GM19463 (cell line): ENCODE measurements around the gene CWF19L1.

Experiments used
- ATAC-seq: cut with Tn5 transposase; IDR thresholded peaks from one replicate; pipeline ENCODE4 v1.9.1; 2021; ENCODE audit warnings: mild to moderate bottlenecking, moderate library complexity; ENCODE audit not compliant: unreplicated experiment

Gene CWF19L1

GRCh38 chr10:100254191-100254590, 13.2 kb downstream of the CWF19L1 start:
- no peak for ATAC-seq

GRCh38 chr10:100253041-100253440, 14.4 kb downstream of the CWF19L1 start:
- no peak for ATAC-seq

DNA sequence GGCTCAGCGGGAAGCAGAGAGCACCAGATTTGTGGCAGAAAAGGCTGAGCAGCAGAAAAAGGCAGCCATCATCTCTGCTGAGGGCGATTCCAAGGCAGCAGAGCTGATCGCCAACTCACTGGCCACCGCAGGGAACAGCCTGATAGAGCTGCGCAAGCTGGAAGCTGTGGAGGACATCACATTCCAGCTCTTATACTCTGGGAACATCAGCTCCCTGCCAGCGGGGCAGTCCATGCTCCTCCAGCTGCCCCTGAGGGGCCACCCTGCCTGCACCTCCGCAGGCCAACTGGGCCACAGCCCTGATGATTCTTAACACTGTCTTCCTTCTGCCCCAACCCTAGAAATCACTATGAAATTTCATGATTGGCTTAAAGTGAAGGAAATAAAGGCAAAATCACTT, 18.6 kb downstream of the CWF19L1 start:
- ATAC-seq: no peak

- ATAC-seq: no peak
Observed at GRCh38 chr10:100245484-100246220, 21.8 kb downstream of the CWF19L1 start.

DNA sequence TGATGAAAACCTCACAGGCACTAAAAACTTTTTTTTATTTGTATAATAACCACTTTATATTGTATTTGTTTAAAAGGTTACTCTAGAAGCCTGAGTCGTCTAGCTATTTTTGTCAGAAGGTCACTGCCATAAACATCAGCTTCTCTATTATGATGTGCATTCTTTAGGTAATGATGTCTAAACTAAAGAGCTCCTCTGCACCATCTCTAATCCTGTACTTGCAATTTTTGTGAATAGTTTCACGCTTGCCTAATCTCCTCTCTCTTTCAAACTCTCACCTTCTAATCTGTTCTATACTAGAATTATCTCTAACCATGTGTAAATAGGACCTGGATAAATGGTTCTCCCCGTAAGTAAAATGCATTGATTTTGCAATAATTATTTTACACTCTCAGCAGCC, 27.6 kb downstream of the CWF19L1 start:
- no peak for ATAC-seq

GRCh38 chr10:100238429-100238828, 29.0 kb downstream of the CWF19L1 start:
- ATAC-seq: no peak

DNA sequence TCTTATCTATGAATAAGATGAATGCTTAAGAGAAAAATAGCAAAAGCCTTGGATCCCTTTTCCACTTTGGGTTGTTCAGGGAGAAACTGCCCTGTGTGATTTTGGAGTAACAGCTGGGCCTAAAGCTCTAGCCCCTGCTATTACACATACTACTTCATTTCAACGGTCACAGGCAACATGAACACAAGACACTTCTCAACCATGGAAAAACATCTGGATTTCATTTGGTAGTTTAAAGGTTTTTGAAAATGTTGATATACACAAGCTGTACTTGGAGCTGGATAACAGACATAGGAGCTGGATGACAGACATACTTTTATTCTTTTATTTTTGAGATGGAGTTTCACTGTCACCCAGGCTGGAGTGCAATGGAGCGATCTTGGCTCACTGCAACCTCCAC, 35.3 kb downstream of the CWF19L1 start:
- no peak for ATAC-seq

- ATAC-seq: no peak
Observed at GRCh38 chr10:100229819-100230422, 37.5 kb downstream of the CWF19L1 start.

DNA sequence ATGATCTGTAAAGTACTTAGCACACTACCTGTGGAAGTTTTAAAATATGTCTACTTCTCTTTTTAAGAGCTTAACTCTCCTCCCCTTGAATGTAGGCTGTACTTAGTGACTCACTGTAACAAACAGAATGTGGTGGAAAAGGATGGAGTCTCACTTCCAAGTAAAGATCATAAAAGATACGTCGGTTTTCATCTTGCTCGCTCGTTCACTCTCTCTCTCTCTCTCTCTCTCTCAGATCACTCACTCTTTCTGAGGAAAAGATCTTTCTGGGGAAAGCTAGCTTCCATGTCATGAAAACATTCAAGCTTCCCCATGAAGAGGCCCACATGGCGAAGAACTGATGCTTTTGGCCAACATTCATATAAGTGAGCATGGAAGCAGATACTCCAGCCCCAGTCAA, 43.6 kb downstream of the CWF19L1 start:
- no peak for ATAC-seq

DNA sequence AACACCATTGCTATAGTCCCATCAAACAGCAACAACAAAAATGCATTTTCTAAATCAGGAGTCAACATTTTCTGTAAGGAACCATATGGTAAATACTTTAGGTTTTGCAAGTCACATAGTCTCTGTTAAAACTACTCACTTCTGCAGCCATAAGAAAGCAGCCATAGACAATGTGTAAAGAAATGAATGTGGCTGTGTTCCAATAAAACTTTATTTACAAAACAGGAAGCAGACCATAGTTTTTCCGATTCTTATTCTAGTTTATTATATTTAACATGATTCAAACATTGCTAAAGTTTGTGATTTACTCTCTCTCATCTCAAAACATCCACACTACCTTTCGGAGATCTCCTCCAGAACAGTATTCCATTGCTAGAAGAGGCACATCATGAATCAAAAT, 44.9 kb downstream of the CWF19L1 start:
- ATAC-seq: no peak

DNA sequence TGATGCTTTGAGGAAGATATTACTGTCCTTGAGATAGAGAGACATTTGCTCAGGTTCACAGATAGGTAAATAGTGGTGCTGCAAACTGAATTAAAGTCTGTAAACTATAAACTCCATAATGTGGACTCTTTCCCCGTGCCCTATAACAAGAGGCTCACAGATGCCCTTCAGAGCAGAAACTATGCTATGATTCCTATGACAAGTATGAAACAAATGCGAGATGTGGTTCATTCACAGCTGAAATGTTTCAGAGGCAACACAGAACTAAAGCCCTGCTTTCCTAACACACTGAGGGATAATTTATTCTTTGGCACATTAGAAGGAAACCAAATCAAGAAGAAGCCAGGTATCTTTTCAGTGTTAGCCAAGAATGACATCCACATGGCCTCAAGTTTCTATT, 51.4 kb downstream of the CWF19L1 start:
- ATAC-seq: no peak

- no peak for ATAC-seq
Observed at GRCh38 chr10:100209303-100209702, 58.1 kb downstream of the CWF19L1 start.

- no peak for ATAC-seq
Observed at GRCh38 chr10:100208276-100208675, 59.2 kb downstream of the CWF19L1 start.

- no peak for ATAC-seq
Observed at GRCh38 chr10:100204370-100204769, 63.1 kb downstream of the CWF19L1 start.

GRCh38 chr10:100201549-100201948, 65.9 kb downstream of the CWF19L1 start:
- no peak for ATAC-seq

GRCh38 chr10:100194711-100195110, 72.7 kb downstream of the CWF19L1 start:
- no peak for ATAC-seq

GRCh38 chr10:100192350-100192749, 75.1 kb downstream of the CWF19L1 start:
- no peak for ATAC-seq

GRCh38 chr10:100186253-100187212, 80.9 kb downstream of the CWF19L1 start:
- peak; percentile 50 for ATAC-seq

DNA sequence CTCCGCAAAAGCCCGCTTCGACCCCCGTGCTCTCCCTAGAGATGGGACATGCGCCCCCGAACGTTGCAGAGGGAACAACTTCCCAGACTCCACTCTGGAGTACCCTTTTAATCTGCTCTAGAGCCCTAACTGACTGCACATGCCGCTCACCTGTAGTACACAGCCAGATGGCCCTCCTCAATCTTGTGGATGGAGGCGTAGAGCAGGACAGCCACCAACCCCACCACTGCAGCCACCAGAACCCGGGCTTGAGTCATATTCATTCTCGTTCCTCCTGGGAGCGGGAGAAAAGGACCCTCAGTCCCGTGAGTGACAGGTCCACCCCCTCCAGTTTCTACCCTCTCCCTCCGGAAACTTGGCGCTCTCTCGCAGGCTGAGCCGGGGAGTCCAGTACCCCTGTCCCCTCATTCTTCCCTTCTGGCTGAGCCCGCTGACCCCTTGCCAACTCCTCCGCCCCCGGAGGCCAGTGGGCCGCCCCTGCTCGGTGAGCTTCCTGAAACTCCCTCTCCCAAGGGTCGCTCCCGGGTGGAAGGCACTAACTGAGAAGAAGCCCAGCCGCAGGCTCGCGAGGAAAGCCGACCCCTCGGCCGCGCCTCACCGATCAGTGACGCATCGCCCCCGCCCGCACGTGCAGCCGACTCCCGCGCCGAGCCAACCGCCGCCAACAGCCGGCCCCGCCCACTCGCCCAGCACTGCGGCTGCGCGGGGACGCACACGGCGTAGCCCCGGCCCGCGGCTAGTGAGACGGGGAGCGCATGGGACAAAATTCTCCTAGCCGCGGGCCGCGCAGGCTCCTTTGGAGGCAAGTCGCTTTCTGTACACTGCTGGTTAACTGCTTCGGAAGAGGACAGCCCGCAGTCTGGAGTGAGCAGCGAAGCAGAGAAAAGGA, 81.8 kb downstream of the CWF19L1 start, which contains the start of gene ERLIN1:
TSS of gene ERLIN1 (minus strand) at position 666 of the 889 bp plus-strand sequence. CDS start at position 263, 403 bp downstream.
- ATAC-seq: peak; percentile 87

GRCh38 chr10:100184840-100185239, 82.6 kb downstream of the CWF19L1 start:
- ATAC-seq: no peak
